Thyroid gland (tissue), 4 donors: Measurements from ENCODE around the gene BLVRB.

Experiments used
- CTCF ChIP-seq, 6 experiments: fragments of 200-600 bp in 3 of 6; fragments of 450-650 bp in 3 of 6; sonication (generic) in 3 of 6; IDR thresholded peaks; one replicate each; pipeline ENCODE4 v1.5.1; 2016 to 2019; ENCODE audit warnings: antibody characterized with exemption in 6 of 6, mild to moderate bottlenecking in 2 of 6, inconsistent platforms in 1 of 6, moderate library complexity in 1 of 6
- POLR2A ChIP-seq, 2 donors: fragments of 450-650 bp; IDR thresholded peaks; one replicate each; pipeline ENCODE4 v1.6.1; 2017; ENCODE audit warnings: antibody characterized with exemption in 2 of 2, mild to moderate bottlenecking in 2 of 2, moderate library complexity in 1 of 2

- TF ChIP-seq CTCF (IDR thresholded peaks at IDR 0.05): no peak
- peak in 1 of 2 donors; percentile 84 for TF ChIP-seq POLR2A (IDR thresholded peaks at IDR 0.05)
These were observed 22.2 kb downstream of the BLVRB start for GRCh38 chr19:40443131-40443999.
